ENCODE data around the gene TRAPPC8. TPM values are rescaled to one million over a fixed set of nuclear protein-coding genes. Genes with fewer than 3 reads are reported as not detected.

The TRAPPC8 gene
- total RNA-seq, 1 donor from 2014 or later = 29.6 TPM

- no peak for DNase-seq (ENCODE audit: low spot score)
- peaks cover 1% of the 10 kb centered on the region for H3K27me3 Mint-ChIP-seq (ENCODE audit: low read depth)
- no peak overlapping the region for H3K27ac Mint-ChIP-seq (ENCODE audit: unreplicated experiment)
- no peaks in the 10 kb centered on the region for H3K4me1 Mint-ChIP-seq (ENCODE audit: low read depth)
- no peak overlapping the region for H3K4me3 Mint-ChIP-seq (ENCODE audit: unreplicated experiment)
- H3K36me3 Mint-ChIP-seq (ENCODE audit: low read depth) = no peaks in the 10 kb centered on the region
- TF ChIP-seq CTCF (IDR thresholded peaks at IDR 0.05) = no peak
- H3K9me3 Mint-ChIP-seq (ENCODE audit: low read depth) = no peaks in the 10 kb centered on the region
Measured at GRCh38 chr18:31798399-31798798, 144.5 kb downstream of the TRAPPC8 start.

GRCh38 chr18:31795747-31796146 lies 147.2 kb downstream of the TRAPPC8 start:
- peaks cover 4% of the 10 kb centered on the region for H3K27me3 Mint-ChIP-seq (ENCODE audit: low read depth)
- TF ChIP-seq CTCF (IDR thresholded peaks at IDR 0.05) = no peak
- H3K9me3 Mint-ChIP-seq (ENCODE audit: low read depth) = no peaks in the 10 kb centered on the region
- no peaks in the 10 kb centered on the region for H3K36me3 Mint-ChIP-seq (ENCODE audit: low read depth)
- DNase-seq (ENCODE audit: low spot score) = no peak
- H3K4me3 Mint-ChIP-seq (ENCODE audit: unreplicated experiment) = no peak overlapping the region
- H3K27ac Mint-ChIP-seq (ENCODE audit: unreplicated experiment) = no peak overlapping the region
- H3K4me1 Mint-ChIP-seq (ENCODE audit: low read depth) = no peaks in the 10 kb centered on the region

- H3K27ac Mint-ChIP-seq (ENCODE audit: unreplicated experiment) = no peak overlapping the region
- no peak for TF ChIP-seq CTCF (IDR thresholded peaks at IDR 0.05)
- peaks cover 4% of the 10 kb centered on the region for H3K27me3 Mint-ChIP-seq (ENCODE audit: low read depth)
- no peak overlapping the region for H3K4me3 Mint-ChIP-seq (ENCODE audit: unreplicated experiment)
- no peaks in the 10 kb centered on the region for H3K36me3 Mint-ChIP-seq (ENCODE audit: low read depth)
- no peak for DNase-seq (ENCODE audit: low spot score)
- peaks cover 3% of the 10 kb centered on the region for H3K9me3 Mint-ChIP-seq (ENCODE audit: low read depth)
- H3K4me1 Mint-ChIP-seq (ENCODE audit: low read depth) = no peaks in the 10 kb centered on the region
Measured at GRCh38 chr18:31793531-31793930, 149.4 kb downstream of the TRAPPC8 start.

- no peaks in the 10 kb centered on the region for H3K4me1 Mint-ChIP-seq (ENCODE audit: low read depth)
- H3K27ac Mint-ChIP-seq (ENCODE audit: unreplicated experiment) = no peak overlapping the region
- no peak for TF ChIP-seq CTCF (IDR thresholded peaks at IDR 0.05)
- H3K27me3 Mint-ChIP-seq (ENCODE audit: low read depth) = peaks cover 4% of the 10 kb centered on the region
- peaks cover 3% of the 10 kb centered on the region for H3K9me3 Mint-ChIP-seq (ENCODE audit: low read depth)
- H3K4me3 Mint-ChIP-seq (ENCODE audit: unreplicated experiment) = no peak overlapping the region
- DNase-seq (ENCODE audit: low spot score) = no peak
- H3K36me3 Mint-ChIP-seq (ENCODE audit: low read depth) = no peaks in the 10 kb centered on the region
Measured at GRCh38 chr18:31792580-31792911, 150.4 kb downstream of the TRAPPC8 start.

- TF ChIP-seq CTCF (IDR thresholded peaks at IDR 0.05) = no peak
- Mint-ChIP-seq H3K36me3 (ENCODE audit: low read depth) (no peaks in the 10 kb centered on the region), H3K9me3 (ENCODE audit: low read depth) (peaks cover 3% of the 10 kb centered on the region), H3K27me3 (ENCODE audit: low read depth) (peaks cover 4% of the 10 kb centered on the region), H3K27ac (ENCODE audit: unreplicated experiment) (no peak overlapping the region), H3K4me1 (ENCODE audit: low read depth) (no peaks in the 10 kb centered on the region), H3K4me3 (ENCODE audit: unreplicated experiment) (no peak overlapping the region)
- no peak for DNase-seq (ENCODE audit: low spot score)
Measured at GRCh38 chr18:31791817-31792579, 150.9 kb downstream of the TRAPPC8 start.

Data from chondrocyte (in vitro differentiated cells).